GM12878 (cell line): Measurements from ENCODE around the gene CCR5. TPM values are rescaled to one million over a fixed set of nuclear protein-coding genes. Genes with fewer than 3 reads are reported as not detected.

Experiments
- ATAC-seq: fragments of 200-7000 bp; cut with Tn5 transposase; 3 replicates; pipeline ENCODE4 v1.9.1; 2020; ENCODE audit warnings: mild to moderate bottlenecking, moderate library complexity
- Bru-seq: library from RNA; stranded (reverse); fragments of 400-500 nt; gene quantifications from one replicate; lab custom pipeline; 2021; lab: Mats Ljungman, UMichigan
- BruChase-seq, 2 experiments: library from RNA; stranded (reverse); fragments of 400-500 nt; gene quantifications; one replicate each; lab custom pipeline; 2021; lab: Mats Ljungman, UMichigan
- BruUV-seq: library from RNA; stranded (reverse); fragments of 400-500 nt; replicated peaks from 2 replicates; lab custom pipeline; 2021; lab: Mats Ljungman, UMichigan
- CTCF ChIA-PET: fragments of 300-600 bp; sonication (Branson Sonifier 250); formaldehyde crosslinking; extraction: SDS; loops from one replicate; lab custom pipeline; 2021; ENCODE audit warnings: inconsistent platforms; lab: Yijun Ruan, JAX
- POLR2A ChIA-PET: fragments of 350-600 bp; formaldehyde crosslinking; extraction: SDS; loops from one replicate; lab custom pipeline; 2021; ENCODE audit warnings: inconsistent platforms; lab: Charles Lee
- RAD21 ChIA-PET: fragments of 300-600 bp; sonication (Branson Sonifier 250); formaldehyde crosslinking; loops from one replicate; lab custom pipeline; 2023; ENCODE audit warnings: antibody characterized with exemption; ENCODE audit not compliant: unreplicated experiment; lab: Charles Lee
- SMC1A ChIA-PET: fragments of 300-600 bp; sonication (Branson Sonifier 250); formaldehyde crosslinking; loops from one replicate; lab custom pipeline; 2023; ENCODE audit not compliant: unreplicated experiment, uncharacterized antibody; lab: Charles Lee
- DNase-seq: peaks from one replicate; pipeline ENCODE4 v3.0.0-alpha.2; 2011; ENCODE audit warnings: low read depth, low spot score
- FAIRE-seq: peaks from 3 replicates; lab custom pipeline; 2011; peaks lifted over from hg19 to GRCh38; lab: Jason Lieb, UNC
- H2AFZ ChIP-seq: 2 replicates; pipeline ENCODE4 v1.6.0; 2011; ENCODE audit warnings: low read depth, low read length, control low read depth; ENCODE audit not compliant: control insufficient read depth
- H3K27ac ChIP-seq: 2 replicates; pipeline ENCODE4 v1.5.1; 2011; ENCODE audit warnings: control low read depth; ENCODE audit not compliant: control insufficient read depth, insufficient read depth
- H3K27me3 ChIP-seq, 2 experiments: replicated peaks in 1 of 2; 2 replicates each; pipeline versions ENCODE4 v1.6.0 to v1.6.1; 2011; ENCODE audit warnings: low read length in 1 of 2; ENCODE audit not compliant: control insufficient read depth in 2 of 2, insufficient read depth in 2 of 2
- H3K36me3 ChIP-seq, 2 experiments: 2 replicates each; pipeline ENCODE4 v1.5.1; 2011; ENCODE audit warnings: low read length in 1 of 2; ENCODE audit not compliant: control insufficient read depth in 2 of 2, insufficient read depth in 2 of 2
- H3K4me1 ChIP-seq: 2 replicates; pipeline ENCODE4 v1.6.1; 2011; ENCODE audit warnings: mild to moderate bottlenecking, low read length, moderate library complexity, mixed read lengths; ENCODE audit not compliant: control insufficient read depth, insufficient read depth
- H3K4me2 ChIP-seq: 2 replicates; pipeline ENCODE4 v1.6.0; 2011; ENCODE audit warnings: control low read depth; ENCODE audit not compliant: control insufficient read depth, insufficient read depth
- H3K4me3 ChIP-seq: fragments of 200-600 bp; sonication (generic); 2 replicates; pipeline ENCODE4 v1.5.1; 2016
- H3K79me2 ChIP-seq: 2 replicates; pipeline ENCODE4 v1.6.0; 2011; ENCODE audit warnings: low read length; ENCODE audit not compliant: control insufficient read depth, insufficient read depth
- H3K9ac ChIP-seq: 2 replicates; pipeline ENCODE4 v1.8.0; 2011; ENCODE audit warnings: low read length, control low read depth, mixed read lengths; ENCODE audit not compliant: control insufficient read depth, insufficient read depth
- H3K9me3 ChIP-seq: replicated peaks from 3 replicates; pipeline ENCODE4 v1.5.1; 2011; ENCODE audit warnings: mild to moderate bottlenecking, low read length; ENCODE audit not compliant: control insufficient read depth, insufficient read depth
- H4K20me1 ChIP-seq: 2 replicates; pipeline ENCODE4 v1.6.0; 2011; ENCODE audit not compliant: control insufficient read depth, insufficient read depth
- BHLHE40 ChIP-seq, 2 experiments: fragments of 450-650 bp in 1 of 2; IDR thresholded peaks; 2 replicates each; pipeline ENCODE4 v1.6.1; 2011 to 2017; ENCODE audit warnings: low read depth in 2 of 2, borderline replicate concordance in 1 of 2, improper control_type of control experiment in 1 of 2, low read length in 1 of 2, mild to moderate bottlenecking in 1 of 2
- CREM ChIP-seq: IDR thresholded peaks from 2 replicates; pipeline ENCODE4 v1.6.1; 2014; ENCODE audit warnings: antibody characterized with exemption, low read depth
- IRF4 ChIP-seq: IDR thresholded peaks from 2 replicates; pipeline ENCODE4 v1.6.1; 2011; ENCODE audit warnings: low read depth, low read length
- JUNB ChIP-seq: IDR thresholded peaks from 2 replicates; pipeline ENCODE4 v1.6.1; 2016; ENCODE audit warnings: antibody characterized with exemption, mild to moderate bottlenecking
- MEF2A ChIP-seq: IDR thresholded peaks from 2 replicates; pipeline ENCODE4 v1.6.1; 2011; ENCODE audit warnings: low read depth, mild to moderate bottlenecking, low read length, moderate library complexity; ENCODE audit not compliant: insufficient read depth
- NFIC ChIP-seq: IDR thresholded peaks from 2 replicates; pipeline ENCODE4 v1.6.1; 2012; ENCODE audit warnings: low read depth, mild to moderate bottlenecking, inconsistent platforms, low read length, moderate library complexity
- RUNX3 ChIP-seq: IDR thresholded peaks from 2 replicates; pipeline ENCODE4 v1.6.1; 2012; ENCODE audit warnings: low read length, inconsistent platforms
- STAT1 ChIP-seq: fragments of 450-650 bp; conservative IDR thresholded peaks from 2 replicates; pipeline ENCODE4 v1.6.1; 2014; ENCODE audit warnings: antibody characterized with exemption, mild to moderate bottlenecking
- TARDBP ChIP-seq: IDR thresholded peaks from 2 replicates; pipeline ENCODE4 v1.6.1; 2016; ENCODE audit warnings: borderline replicate concordance
- ZNF207 ChIP-seq: fragments of 450-650 bp; IDR thresholded peaks from 2 replicates; pipeline ENCODE4 v1.6.1; 2014; ENCODE audit warnings: antibody characterized with exemption, mild to moderate bottlenecking, borderline replicate concordance
- WGBS: methylation state at CpG from one replicate; pipeline ENCODE4 v1.1.6; 2016; ENCODE audit warnings: low lambda C conversion rate; ENCODE audit not compliant: insufficient replicate concordance, insufficient coverage; ENCODE audit errors: missing lambda C conversion rate; 5-methylcytosine and 5-hydroxymethylcytosine counted together
- in situ Hi-C: fragments of 300-500 bp; cut with MboI; formaldehyde crosslinking; loops from 9 replicates; pipeline ENCODE4 v1.14.3; 2018; ENCODE audit warnings: mixed read lengths
- intact Hi-C: fragments of 100-400 bp; cut with micrococcal nuclease; formaldehyde crosslinking; loops from one replicate; pipeline ENCODE4 v1.14.2; 2022; ENCODE audit not compliant: unreplicated experiment
- long read RNA-seq, 2 experiments: library from polyadenylated mRNA; unstranded; transcript quantifications; one replicate each; pipeline ENCODE4 v2.0.0, GENCODE V29; 2019 to 2020
- polyA minus RNA-seq, 3 experiments: library from RNA; depleted of rRNA, polyadenylated mRNA; stranded (reverse); fragments of >200 nt; gene quantifications; 2 replicates each; pipeline ENCODE4 v1.2.3, GENCODE V29; 2011
- polyA plus RNA-seq, 11 experiments: library from polyadenylated mRNA; depleted of rRNA in 4 of 11; unstranded in 6 of 11; stranded (reverse) in 5 of 11; fragments of >200 nt; fragmentation: Nextera tagmentation in 4 of 11; fragmentation: Illumina TruSeq in 1 of 11; extraction: Ambion mirVana in 4 of 11; extraction: Trizol in 1 of 11; gene quantifications; 1 replicate in 1 of 11; 2 replicates in 10 of 11; pipeline versions ENCODE4 v1.2.1 to v1.2.3, GENCODE V29; 2011 to 2016; ENCODE audit warnings: inconsistent platforms in 2 of 11, missing spikeins in 2 of 11, low read depth in 1 of 11
- total RNA-seq, 4 experiments: library from RNA; depleted of rRNA in 3 of 4; stranded (reverse); fragments of >200 nt in 3 of 4; fragmentation: Illumina TruSeq in 1 of 4; extraction: Trizol in 1 of 4; gene quantifications; 2 replicates each; pipeline versions ENCODE4 v1.2.1 to v1.2.3, GENCODE V29; 2013 to 2021
- TF ChIP-seq, protein P1 (sequence below): IDR thresholded peaks from 2 replicates; pipeline ENCODE4 v1.6.1; 2012; ENCODE audit warnings: low read length, inconsistent platforms
- TF ChIP-seq, protein P2 (sequence below): fragments of 450-650 bp; IDR thresholded peaks from 2 replicates; pipeline ENCODE4 v1.6.1; 2018; ENCODE audit warnings: mild to moderate bottlenecking, low read depth, moderate library complexity; ENCODE audit not compliant: partially characterized antibody
- TF ChIP-seq, protein P3 (sequence below): IDR thresholded peaks from 2 replicates; pipeline ENCODE4 v1.6.1; 2011; ENCODE audit warnings: borderline replicate concordance, low read depth, mild to moderate bottlenecking, moderate library complexity, mixed read lengths, low read length; ENCODE audit not compliant: insufficient read depth; ENCODE audit errors: extremely low read length

CCR5 gene
- total RNA-seq (2013; cell fraction: nucleolus; rRNA removed) = not detected in 2 replicates
- total RNA-seq (2014; rRNA removed) (0.17 and 0.27 TPM in 2 replicates), total RNA-seq (2014; rRNA removed; fragmentation: Illumina TruSeq; extraction: Trizol) (0.92 and 1.2 TPM in 2 replicates), total RNA-seq (2021) (1.2 TPM in 2 replicates), polyA plus RNA-seq (2011; rRNA removed) (not detected in 2 replicates), polyA plus RNA-seq (2014; fragmentation: Illumina TruSeq; extraction: Trizol) (1.6 TPM in 2 replicates), polyA plus RNA-seq (2014; fragmentation: Nextera tagmentation; extraction: Ambion mirVana) (under 1 TPM; 0.21 to 0.51 TPM), polyA plus RNA-seq (2014; rRNA removed) (0.94 and 1.2 TPM in 2 replicates), polyA plus RNA-seq (2016; fragmentation: Nextera tagmentation; extraction: Ambion mirVana) (under 1 TPM; 0.49 to 0.82 TPM), polyA minus RNA-seq (2011; rRNA and poly(A)+ RNA removed) (not detected in 2 replicates), Bru-seq, nascent RNA (percentile 23 among the genes with signal in this experiment), BruChase-seq, experiment 1, labeled RNA remaining after a 6-hour chase (not detected), BruChase-seq, experiment 2, labeled RNA remaining after a 2-hour chase (percentile 12 among the genes with signal in this experiment)
- polyA plus RNA-seq (2011; ENCODE audit: low read depth) = 0.17 TPM
- polyA plus RNA-seq (2011; cell fraction: cytosol; rRNA removed) = not detected in 2 replicates
- not detected in 2 replicates for polyA plus RNA-seq (2011; cell fraction: nucleus; rRNA removed)
- polyA plus RNA-seq (2012) = 0.21 and 0.24 TPM in 2 replicates
- not detected in 2 replicates for polyA minus RNA-seq (2011; cell fraction: cytosol; rRNA and poly(A)+ RNA removed)
- polyA minus RNA-seq (2011; cell fraction: nucleus; rRNA and poly(A)+ RNA removed) = not detected in 2 replicates
- long read RNA-seq, experiment 1 = 0 reads
- long read RNA-seq, experiment 2 = 0 reads

DNA sequence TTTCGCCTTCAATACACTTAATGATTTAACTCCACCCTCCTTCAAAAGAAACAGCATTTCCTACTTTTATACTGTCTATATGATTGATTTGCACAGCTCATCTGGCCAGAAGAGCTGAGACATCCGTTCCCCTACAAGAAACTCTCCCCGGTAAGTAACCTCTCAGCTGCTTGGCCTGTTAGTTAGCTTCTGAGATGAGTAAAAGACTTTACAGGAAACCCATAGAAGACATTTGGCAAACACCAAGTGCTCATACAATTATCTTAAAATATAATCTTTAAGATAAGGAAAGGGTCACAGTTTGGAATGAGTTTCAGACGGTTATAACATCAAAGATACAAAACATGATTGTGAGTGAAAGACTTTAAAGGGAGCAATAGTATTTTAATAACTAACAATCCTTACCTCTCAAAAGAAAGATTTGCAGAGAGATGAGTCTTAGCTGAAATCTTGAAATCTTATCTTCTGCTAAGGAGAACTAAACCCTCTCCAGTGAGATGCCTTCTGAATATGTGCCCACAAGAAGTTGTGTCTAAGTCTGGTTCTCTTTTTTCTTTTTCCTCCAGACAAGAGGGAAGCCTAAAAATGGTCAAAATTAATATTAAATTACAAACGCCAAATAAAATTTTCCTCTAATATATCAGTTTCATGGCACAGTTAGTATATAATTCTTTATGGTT lies at the start of gene CCR5:
Gene CCR5 (plus strand): TSS at position 108 of the 680 bp plus-strand sequence. CDS start 1,957 bp downstream, outside the sequence.
- peak within 1 kb of the TSS; percentile 63 for H3K4me2 ChIP-seq
- ChIA-PET POLR2A (interaction anchor here (0.6 to 5.9 kb wide), 10 partner anchors 11 to 510 kb away, joined by 3 to 22 read pairs (median 4); no protein-coding TSS in a partner anchor), SMC1A (interaction anchor here (0.6 to 15.8 kb wide), 33 partner anchors 7 to 545 kb away, joined by 3 to 581 read pairs (median 14); partner anchors contain the start of genes CCR1 and CCR2), CTCF (interaction anchor here (0.7 to 21.1 kb wide), 30 partner anchors 10 to 434 kb away, joined by 3 to 714 read pairs (median 7); partner anchors contain the start of genes CCR1 and CCR3), RAD21 (interaction anchor here (0.6 to 13.5 kb wide), 24 partner anchors 10 to 487 kb away, joined by 3 to 421 read pairs (median 12); partner anchors contain the start of genes CCR1 and CCR2)
- 0 out of 2 replicates have a peak within 1 kb of the TSS, but pooled peaks have one; percentile 53 for H3K27ac ChIP-seq
- no peaks in the 10 kb centered on the region for H4K20me1 ChIP-seq
- H3K4me1 ChIP-seq = peaks cover 14% of the 10 kb centered on the region
- intact Hi-C loops = loop anchor here (10.0 kb wide), 1 partner anchor 184 kb away; no protein-coding TSS in a partner anchor
- H2AFZ ChIP-seq = no peak within 1 kb of the TSS
- no peaks in the 10 kb centered on the region for H3K9me3 ChIP-seq
- no peaks in the 10 kb centered on the region for H3K79me2 ChIP-seq
- no peak within 1 kb of the TSS for H3K4me3 ChIP-seq
- 8% methylated on average over 5 of the region's 5 CpGs for WGBS
- ATAC-seq (peak; percentile 33), FAIRE-seq (no peak), DNase-seq (no peak)
- in situ Hi-C loops = loop anchor here (5.0 to 10.0 kb wide), 4 partner anchors 159 to 606 kb away; no protein-coding TSS in a partner anchor
- H3K36me3 ChIP-seq = no peaks in the 10 kb centered on the region
- BruUV-seq = no TSS peak
- H3K9ac ChIP-seq = no peak within 1 kb of the TSS
- H3K27me3 ChIP-seq = peaks cover 0 to 3% of the 10 kb centered on the region in 2 experiments; a peak in 2 of 4 replicates
- no peak for TF ChIP-seq CREM
- peak; percentile 58 for TF ChIP-seq JUNB
- TF ChIP-seq ZNF207 = no peak
- TF ChIP-seq MEF2A = 0 out of 2 replicates have a peak, but pooled peaks have one; percentile 9
- TF ChIP-seq STAT1 = no peak
- TF ChIP-seq IRF4 = no peak
- TF ChIP-seq, protein P1, sequence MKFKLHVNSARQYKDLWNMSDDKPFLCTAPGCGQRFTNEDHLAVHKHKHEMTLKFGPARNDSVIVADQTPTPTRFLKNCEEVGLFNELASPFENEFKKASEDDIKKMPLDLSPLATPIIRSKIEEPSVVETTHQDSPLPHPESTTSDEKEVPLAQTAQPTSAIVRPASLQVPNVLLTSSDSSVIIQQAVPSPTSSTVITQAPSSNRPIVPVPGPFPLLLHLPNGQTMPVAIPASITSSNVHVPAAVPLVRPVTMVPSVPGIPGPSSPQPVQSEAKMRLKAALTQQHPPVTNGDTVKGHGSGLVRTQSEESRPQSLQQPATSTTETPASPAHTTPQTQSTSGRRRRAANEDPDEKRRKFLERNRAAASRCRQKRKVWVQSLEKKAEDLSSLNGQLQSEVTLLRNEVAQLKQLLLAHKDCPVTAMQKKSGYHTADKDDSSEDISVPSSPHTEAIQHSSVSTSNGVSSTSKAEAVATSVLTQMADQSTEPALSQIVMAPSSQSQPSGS = peak; percentile 53; the same call in 1 of the 2 replicates
- TF ChIP-seq, protein P2, sequence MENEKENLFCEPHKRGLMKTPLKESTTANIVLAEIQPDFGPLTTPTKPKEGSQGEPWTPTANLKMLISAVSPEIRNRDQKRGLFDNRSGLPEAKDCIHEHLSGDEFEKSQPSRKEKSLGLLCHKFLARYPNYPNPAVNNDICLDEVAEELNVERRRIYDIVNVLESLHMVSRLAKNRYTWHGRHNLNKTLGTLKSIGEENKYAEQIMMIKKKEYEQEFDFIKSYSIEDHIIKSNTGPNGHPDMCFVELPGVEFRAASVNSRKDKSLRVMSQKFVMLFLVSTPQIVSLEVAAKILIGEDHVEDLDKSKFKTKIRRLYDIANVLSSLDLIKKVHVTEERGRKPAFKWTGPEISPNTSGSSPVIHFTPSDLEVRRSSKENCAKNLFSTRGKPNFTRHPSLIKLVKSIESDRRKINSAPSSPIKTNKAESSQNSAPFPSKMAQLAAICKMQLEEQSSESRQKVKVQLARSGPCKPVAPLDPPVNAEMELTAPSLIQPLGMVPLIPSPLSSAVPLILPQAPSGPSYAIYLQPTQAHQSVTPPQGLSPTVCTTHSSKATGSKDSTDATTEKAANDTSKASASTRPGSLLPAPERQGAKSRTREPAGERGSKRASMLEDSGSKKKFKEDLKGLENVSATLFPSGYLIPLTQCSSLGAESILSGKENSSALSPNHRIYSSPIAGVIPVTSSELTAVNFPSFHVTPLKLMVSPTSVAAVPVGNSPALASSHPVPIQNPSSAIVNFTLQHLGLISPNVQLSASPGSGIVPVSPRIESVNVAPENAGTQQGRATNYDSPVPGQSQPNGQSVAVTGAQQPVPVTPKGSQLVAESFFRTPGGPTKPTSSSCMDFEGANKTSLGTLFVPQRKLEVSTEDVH = no peak
- no peak for TF ChIP-seq BHLHE40 (IDR thresholded peaks at IDR 0.05; ENCODE audit: borderline replicate concordance in 1 of 2, low read depth in 2 of 2, low read length in 1 of 2)
- TF ChIP-seq, protein P3, sequence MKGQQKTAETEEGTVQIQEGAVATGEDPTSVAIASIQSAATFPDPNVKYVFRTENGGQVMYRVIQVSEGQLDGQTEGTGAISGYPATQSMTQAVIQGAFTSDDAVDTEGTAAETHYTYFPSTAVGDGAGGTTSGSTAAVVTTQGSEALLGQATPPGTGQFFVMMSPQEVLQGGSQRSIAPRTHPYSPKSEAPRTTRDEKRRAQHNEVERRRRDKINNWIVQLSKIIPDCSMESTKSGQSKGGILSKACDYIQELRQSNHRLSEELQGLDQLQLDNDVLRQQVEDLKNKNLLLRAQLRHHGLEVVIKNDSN = no peak
- TF ChIP-seq NFIC = peak; percentile 69
- TF ChIP-seq TARDBP = no peak
- TF ChIP-seq RUNX3 = peak; percentile 52
